Activated naive CD8-positive, alpha-beta T cell (primary cell): ENCODE data around the gene ZNF780A.

Experiments used
- H3K27ac Mint-ChIP-seq: one replicate; pipeline ENCODE4 v1.8.0; 2021; ENCODE audit warnings: mixed read lengths
- H3K27me3 Mint-ChIP-seq: one replicate; pipeline ENCODE4 v1.8.0; 2021; ENCODE audit warnings: mixed read lengths
- H3K36me3 Mint-ChIP-seq: one replicate; pipeline ENCODE4 v1.8.0; 2021; ENCODE audit warnings: mixed read lengths
- H3K4me1 Mint-ChIP-seq: one replicate; pipeline ENCODE4 v1.8.0; 2021; ENCODE audit warnings: low read depth, mixed read lengths
- H3K4me3 Mint-ChIP-seq: one replicate; pipeline ENCODE4 v1.8.0; 2021; ENCODE audit warnings: mild to moderate bottlenecking, mixed read lengths
- H3K9me3 Mint-ChIP-seq: one replicate; pipeline ENCODE4 v1.8.0; 2021; ENCODE audit warnings: low read depth, mixed read lengths

ZNF780A gene

GRCh38 chr19:40103600-40103999, 12.9 kb upstream of the ZNF780A start:
- H3K27me3 Mint-ChIP-seq, result no peaks in the 10 kb centered on the region
- H3K9me3 Mint-ChIP-seq, result no peaks in the 10 kb centered on the region
- H3K4me1 Mint-ChIP-seq, result no peaks in the 10 kb centered on the region
- H3K27ac Mint-ChIP-seq, result no peak overlapping the region
- H3K4me3 Mint-ChIP-seq, result no peak overlapping the region
- H3K36me3 Mint-ChIP-seq, result no peaks in the 10 kb centered on the region

DNA sequence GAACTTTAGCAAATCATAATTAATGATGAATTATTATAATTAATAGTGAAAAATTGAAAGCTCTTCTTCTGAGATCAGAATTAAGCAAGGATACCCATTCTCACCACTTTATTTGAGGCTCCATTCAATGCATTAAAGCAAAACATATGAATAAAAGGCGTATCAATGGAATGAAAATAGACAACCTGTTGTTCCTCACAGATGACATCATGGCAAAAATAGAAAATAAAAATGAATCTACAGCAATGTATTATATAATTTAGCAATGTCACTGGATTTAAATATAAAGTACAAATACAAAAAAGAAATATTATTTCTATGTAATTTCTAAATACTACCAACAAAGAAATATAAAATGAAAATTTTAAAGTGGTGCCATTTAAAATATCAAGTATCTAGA, 11.1 kb upstream of the ZNF780A start:
- H3K4me1 Mint-ChIP-seq, result no peaks in the 10 kb centered on the region
- no peak overlapping the region for H3K4me3 Mint-ChIP-seq
- no peaks in the 10 kb centered on the region for H3K36me3 Mint-ChIP-seq
- H3K27me3 Mint-ChIP-seq, result peaks cover 4% of the 10 kb centered on the region
- no peak overlapping the region for H3K27ac Mint-ChIP-seq
- H3K9me3 Mint-ChIP-seq, result no peaks in the 10 kb centered on the region

DNA sequence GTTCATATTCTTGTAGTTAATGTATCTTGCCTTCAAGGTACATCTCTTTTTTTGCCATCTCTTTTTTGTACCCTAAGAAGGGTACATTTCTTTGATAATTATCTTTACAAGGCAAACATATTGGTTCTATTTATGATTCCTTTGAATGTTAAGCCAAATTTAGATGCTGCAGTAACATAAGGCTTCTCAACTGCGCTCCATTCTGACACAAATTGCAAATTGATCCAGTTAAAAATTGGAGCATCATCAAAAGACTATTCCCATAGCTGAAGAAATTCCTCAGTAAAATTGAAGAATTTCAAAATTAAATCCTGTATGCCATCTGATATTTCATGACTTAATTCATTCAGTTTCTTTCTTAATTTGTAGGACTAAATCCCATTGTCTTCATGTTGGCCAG, 2.7 kb upstream of the ZNF780A start:
- peaks cover 10% of the 10 kb centered on the region for H3K27me3 Mint-ChIP-seq
- H3K4me3 Mint-ChIP-seq, result no peak overlapping the region
- H3K27ac Mint-ChIP-seq, result no peak overlapping the region
- H3K36me3 Mint-ChIP-seq, result peaks cover 10% of the 10 kb centered on the region
- peaks cover 29% of the 10 kb centered on the region for H3K4me1 Mint-ChIP-seq
- H3K9me3 Mint-ChIP-seq, result peaks cover 8% of the 10 kb centered on the region

DNA sequence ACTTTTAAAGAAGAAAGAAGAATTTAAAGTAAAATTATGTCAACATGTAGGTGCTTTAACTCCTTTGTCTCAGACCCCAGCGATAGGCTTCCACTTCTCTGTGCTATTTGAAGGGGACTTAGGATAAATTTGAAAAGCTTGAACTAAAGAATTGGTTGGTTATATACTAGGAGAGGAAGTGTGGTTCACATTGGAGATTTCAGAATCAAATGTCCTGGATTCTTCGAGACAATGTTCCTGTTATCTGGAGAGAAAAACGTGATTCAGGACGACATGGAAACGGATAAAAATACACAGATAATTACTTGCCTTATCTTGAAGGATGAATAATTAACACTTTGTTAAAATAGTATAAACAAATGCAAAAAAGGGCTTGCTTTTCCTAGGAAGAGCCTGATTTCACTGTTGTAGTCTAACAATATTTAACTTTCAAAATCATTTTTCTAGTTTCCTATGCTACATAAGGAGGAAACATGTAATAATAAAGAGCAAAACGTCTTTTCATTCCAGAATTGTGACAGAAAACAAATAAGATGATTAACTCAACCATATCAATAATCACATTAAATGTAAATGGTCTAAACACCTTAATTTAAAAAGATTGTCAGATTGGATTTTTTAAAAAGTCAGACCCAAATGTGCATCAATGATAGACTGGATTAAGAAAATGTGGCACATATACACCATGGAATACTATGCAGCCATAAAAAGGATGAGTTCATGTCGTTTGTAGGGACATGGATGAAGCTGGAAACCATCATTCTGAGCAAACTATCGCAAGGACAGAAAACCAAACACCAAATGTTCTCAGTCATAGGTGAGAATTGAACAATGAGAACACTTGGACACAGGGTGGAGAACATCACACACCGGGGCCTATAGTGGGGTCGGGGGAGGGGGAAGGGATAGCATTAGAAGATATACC, 724 bp upstream of the ZNF780A start:
- Mint-ChIP-seq H3K4me1 (peaks cover 45% of the 10 kb centered on the region), H3K27me3 (peaks cover 6% of the 10 kb centered on the region), H3K9me3 (peaks cover 8% of the 10 kb centered on the region), H3K4me3 (peak overlapping the region; percentile 98), H3K27ac (peak overlapping the region; percentile 99), H3K36me3 (peaks cover 10% of the 10 kb centered on the region)

GRCh38 chr19:40089462-40089861, 1.3 kb downstream of the ZNF780A start:
- peaks cover 45% of the 10 kb centered on the region for H3K4me1 Mint-ChIP-seq
- peaks cover 9% of the 10 kb centered on the region for H3K36me3 Mint-ChIP-seq
- H3K27ac Mint-ChIP-seq, result peak overlapping the region; percentile 99
- H3K9me3 Mint-ChIP-seq, result peaks cover 4% of the 10 kb centered on the region
- H3K4me3 Mint-ChIP-seq, result peak overlapping the region; percentile 98
- H3K27me3 Mint-ChIP-seq, result peaks cover under 1% of the 10 kb centered on the region

DNA sequence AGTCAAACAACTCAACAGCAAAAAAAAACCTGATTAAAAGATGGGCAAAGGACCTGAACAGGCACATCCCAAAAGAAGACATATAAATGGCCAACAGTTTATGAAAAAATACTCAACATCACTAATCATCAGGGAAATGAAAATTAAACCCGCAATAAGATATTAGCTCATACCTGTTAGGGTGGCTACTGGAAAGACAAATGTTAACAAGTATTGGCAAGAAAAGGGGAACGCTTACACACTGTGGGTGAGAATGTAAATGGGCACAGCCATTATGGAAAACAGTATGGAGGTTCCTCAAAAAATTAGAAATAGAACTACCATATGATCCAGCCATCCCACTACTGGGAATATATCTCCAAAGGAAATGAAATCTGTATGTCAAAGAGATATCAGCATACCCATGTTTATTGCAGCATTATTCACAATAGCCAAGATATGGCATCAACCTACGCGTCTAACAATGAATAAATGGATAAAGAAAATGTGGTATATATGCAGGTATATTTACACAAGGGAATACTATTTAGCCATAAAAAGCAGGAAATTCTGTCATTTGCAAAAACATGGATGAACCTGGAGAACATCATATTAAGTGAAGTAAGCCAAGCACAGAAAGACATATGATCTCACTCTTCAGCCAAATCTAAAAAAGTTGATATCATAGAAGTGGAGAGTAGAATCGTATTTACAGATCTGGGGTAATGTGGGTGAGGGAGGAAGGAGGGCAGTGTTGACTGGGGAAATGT, 2.3 kb downstream of the ZNF780A start:
- peaks cover 49% of the 10 kb centered on the region for H3K4me1 Mint-ChIP-seq
- peaks cover 13% of the 10 kb centered on the region for H3K36me3 Mint-ChIP-seq
- peak overlapping the region; percentile 51 for H3K27ac Mint-ChIP-seq
- H3K9me3 Mint-ChIP-seq, result peaks cover 4% of the 10 kb centered on the region
- peak overlapping the region; percentile 98 for H3K4me3 Mint-ChIP-seq
- no peaks in the 10 kb centered on the region for H3K27me3 Mint-ChIP-seq

DNA sequence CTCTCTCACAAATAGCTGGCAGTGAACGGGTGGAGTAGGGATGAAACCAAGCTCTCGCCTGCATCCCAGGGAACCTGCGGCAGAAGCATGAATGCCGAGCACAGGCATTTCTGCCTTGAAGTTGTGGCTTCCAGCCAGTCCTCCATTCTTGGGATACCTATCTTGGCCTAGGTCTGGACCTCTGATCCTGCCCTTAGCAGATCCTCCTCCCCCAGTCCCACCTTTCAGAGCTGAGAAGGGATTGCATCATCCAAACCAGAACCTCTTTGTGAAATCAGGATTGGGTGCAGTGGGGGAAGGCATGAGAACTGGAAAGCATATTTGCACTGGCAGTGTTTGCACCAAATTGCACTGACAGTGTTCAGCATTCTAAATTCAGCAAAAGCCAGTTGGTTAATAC, 5.8 kb downstream of the ZNF780A start:
- peaks cover 9% of the 10 kb centered on the region for H3K9me3 Mint-ChIP-seq
- no peak overlapping the region for H3K27ac Mint-ChIP-seq
- peaks cover 28% of the 10 kb centered on the region for H3K36me3 Mint-ChIP-seq
- peaks cover 35% of the 10 kb centered on the region for H3K4me1 Mint-ChIP-seq
- H3K4me3 Mint-ChIP-seq, result no peak overlapping the region
- H3K27me3 Mint-ChIP-seq, result no peaks in the 10 kb centered on the region

GRCh38 chr19:40081411-40081810, 9.3 kb downstream of the ZNF780A start:
- no peaks in the 10 kb centered on the region for H3K27me3 Mint-ChIP-seq
- peaks cover 31% of the 10 kb centered on the region for H3K9me3 Mint-ChIP-seq
- peaks cover 57% of the 10 kb centered on the region for H3K36me3 Mint-ChIP-seq
- no peak overlapping the region for H3K27ac Mint-ChIP-seq
- no peak overlapping the region for H3K4me3 Mint-ChIP-seq
- peaks cover 6% of the 10 kb centered on the region for H3K4me1 Mint-ChIP-seq

DNA sequence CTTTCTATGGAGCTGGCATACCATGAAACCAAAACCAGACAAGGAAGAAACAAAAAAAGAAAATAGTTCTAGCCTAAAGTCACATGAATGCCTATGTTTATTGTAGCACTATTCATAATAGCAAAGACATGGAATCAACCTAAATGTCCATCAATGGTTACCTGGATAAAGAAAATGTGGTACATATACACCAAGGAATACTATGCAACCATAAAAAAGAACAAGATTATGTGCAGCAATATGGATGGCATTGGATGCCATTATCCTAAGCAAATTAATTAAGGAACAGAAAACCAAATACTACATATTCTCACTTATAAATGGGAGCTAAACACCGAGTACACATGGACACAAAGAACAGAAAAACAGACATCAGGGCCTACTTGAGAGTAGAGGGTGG, 10.5 kb downstream of the ZNF780A start:
- no peak overlapping the region for H3K27ac Mint-ChIP-seq
- peaks cover 31% of the 10 kb centered on the region for H3K9me3 Mint-ChIP-seq
- H3K36me3 Mint-ChIP-seq, result peaks cover 68% of the 10 kb centered on the region
- H3K4me1 Mint-ChIP-seq, result peaks cover 6% of the 10 kb centered on the region
- H3K4me3 Mint-ChIP-seq, result no peak overlapping the region
- H3K27me3 Mint-ChIP-seq, result no peaks in the 10 kb centered on the region

GRCh38 chr19:40078377-40078776, 12.4 kb downstream of the ZNF780A start:
- Mint-ChIP-seq H3K4me3 (no peak overlapping the region), H3K27me3 (no peaks in the 10 kb centered on the region), H3K36me3 (peaks cover 79% of the 10 kb centered on the region), H3K9me3 (peaks cover 31% of the 10 kb centered on the region), H3K4me1 (peaks cover 2% of the 10 kb centered on the region), H3K27ac (no peak overlapping the region)

DNA sequence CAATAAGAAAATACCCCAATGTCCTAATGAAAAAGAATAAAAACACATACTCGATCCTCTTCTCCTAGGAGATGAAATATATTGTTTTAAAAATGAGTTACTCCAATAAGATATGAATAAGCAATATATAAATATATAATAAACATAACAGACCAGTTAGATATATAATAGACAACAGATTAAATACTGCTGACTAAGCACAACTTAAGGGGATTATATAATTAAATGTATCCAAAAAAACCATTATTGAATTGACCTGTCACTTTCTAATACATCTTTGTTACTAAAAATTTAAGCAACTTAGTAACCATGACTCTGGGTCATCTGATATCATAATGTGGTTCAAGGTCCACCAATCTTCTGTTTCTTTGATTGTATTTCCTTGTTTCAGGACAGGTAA, 20.7 kb downstream of the ZNF780A start:
- peaks cover 10% of the 10 kb centered on the region for H3K9me3 Mint-ChIP-seq
- H3K36me3 Mint-ChIP-seq, result peaks cover 39% of the 10 kb centered on the region
- no peak overlapping the region for H3K27ac Mint-ChIP-seq
- no peaks in the 10 kb centered on the region for H3K4me1 Mint-ChIP-seq
- no peaks in the 10 kb centered on the region for H3K27me3 Mint-ChIP-seq
- no peak overlapping the region for H3K4me3 Mint-ChIP-seq

DNA sequence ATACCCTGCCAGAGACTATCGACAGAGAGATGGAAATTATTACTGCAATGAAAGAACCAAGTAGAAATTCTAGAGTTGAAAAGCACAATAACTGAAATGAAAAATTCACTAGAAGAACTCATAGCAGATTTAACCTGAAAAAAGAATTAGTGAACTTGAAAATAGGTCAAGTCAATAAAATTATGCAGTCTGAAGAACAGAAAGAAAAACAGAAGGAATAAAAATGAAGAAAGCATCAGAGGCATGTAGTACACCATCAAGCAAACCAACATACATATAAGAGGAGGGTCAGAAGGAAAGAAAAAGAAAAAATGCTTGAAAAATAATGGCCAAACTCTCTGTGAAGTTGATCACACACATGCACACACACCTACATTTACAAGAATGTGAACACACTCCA, 31.1 kb downstream of the ZNF780A start:
- Mint-ChIP-seq H3K4me1 (peaks cover 20% of the 10 kb centered on the region), H3K27me3 (no peaks in the 10 kb centered on the region), H3K36me3 (peaks cover 10% of the 10 kb centered on the region), H3K9me3 (peaks cover 14% of the 10 kb centered on the region), H3K27ac (no peak overlapping the region), H3K4me3 (no peak overlapping the region)

DNA sequence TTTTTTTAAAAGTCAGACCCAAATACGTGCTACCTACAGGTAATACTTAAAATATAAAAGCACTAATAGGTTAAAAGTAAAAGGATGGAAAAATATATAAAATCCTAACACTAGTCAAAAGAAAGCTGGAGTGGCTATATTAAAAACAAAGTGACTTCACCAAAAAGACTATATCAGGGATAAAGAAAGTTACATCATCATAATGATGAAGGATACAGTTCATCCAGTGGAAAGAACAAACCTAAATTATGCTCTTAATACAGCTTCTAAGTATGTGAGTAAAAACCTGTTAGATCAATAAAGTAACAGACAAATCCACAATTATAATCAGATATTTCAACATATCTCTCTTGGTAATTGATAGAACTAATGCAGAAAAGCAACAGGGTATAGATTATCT, 33.6 kb downstream of the ZNF780A start:
- peak overlapping the region; percentile 98 for H3K4me3 Mint-ChIP-seq
- H3K27ac Mint-ChIP-seq, result peak overlapping the region; percentile 96
- peaks cover 43% of the 10 kb centered on the region for H3K4me1 Mint-ChIP-seq
- peaks cover 9% of the 10 kb centered on the region for H3K9me3 Mint-ChIP-seq
- peaks cover 20% of the 10 kb centered on the region for H3K36me3 Mint-ChIP-seq
- no peaks in the 10 kb centered on the region for H3K27me3 Mint-ChIP-seq

- peaks cover 8% of the 10 kb centered on the region for H3K9me3 Mint-ChIP-seq
- peak overlapping the region; percentile 98 for H3K4me3 Mint-ChIP-seq
- H3K27ac Mint-ChIP-seq, result peak overlapping the region; percentile 96
- H3K4me1 Mint-ChIP-seq, result peaks cover 48% of the 10 kb centered on the region
- H3K27me3 Mint-ChIP-seq, result no peaks in the 10 kb centered on the region
- H3K36me3 Mint-ChIP-seq, result peaks cover 22% of the 10 kb centered on the region
Measured at GRCh38 chr19:40056505-40056904, 34.2 kb downstream of the ZNF780A start.

- H3K27ac Mint-ChIP-seq, result peak within 1 kb of the TSS; percentile 96
- no peaks in the 10 kb centered on the region for H3K27me3 Mint-ChIP-seq
- H3K36me3 Mint-ChIP-seq, result peaks cover 22% of the 10 kb centered on the region
- H3K9me3 Mint-ChIP-seq, result peaks cover 8% of the 10 kb centered on the region
- H3K4me3 Mint-ChIP-seq, result peak within 1 kb of the TSS; percentile 98
- peaks cover 51% of the 10 kb centered on the region for H3K4me1 Mint-ChIP-seq
Measured at GRCh38 chr19:40055832-40056504, 34.8 kb downstream of the ZNF780A start, which contains the start of gene ZNF780B. TSS of gene ZNF780B (minus strand) at chr19:40056231. CDS start at chr19:40050332, 5,899 bp downstream.
